SU-DHL-6 (cell line): ENCODE results near the gene EXOC3L1.

Experiments used
- H2AFZ ChIP-seq: fragments of 200-600 bp; sonication (generic); 2 replicates; pipeline ENCODE4 v1.6.1; 2014; ENCODE audit warnings: low read depth, mild to moderate bottlenecking, moderate library complexity, mixed read lengths, antibody characterized with exemption, low read length; ENCODE audit not compliant: severe bottlenecking
- H3F3A ChIP-seq: fragments of 200-600 bp; shearing (Covaris generic); 2 replicates; pipeline ENCODE4 v1.6.0; 2016; ENCODE audit warnings: antibody characterized with exemption, mild to moderate bottlenecking; ENCODE audit not compliant: insufficient read depth
- H3K27ac ChIP-seq: fragments of 200-600 bp; sonication (generic); 2 replicates; pipeline ENCODE4 v1.5.1; 2016; ENCODE audit warnings: low read depth, mild to moderate bottlenecking, low read length, moderate library complexity, mixed read lengths
- H3K27me3 ChIP-seq: fragments of 200-600 bp; sonication (generic), shearing (Covaris generic); 2 replicates; pipeline ENCODE4 v1.6.0; 2014; ENCODE audit warnings: mild to moderate bottlenecking, low read length
- H3K36me3 ChIP-seq: fragments of 200-600 bp; sonication (generic); 2 replicates; pipeline ENCODE4 v1.6.1; 2014; ENCODE audit warnings: mild to moderate bottlenecking, low read length, mixed read lengths
- H3K4me2 ChIP-seq: fragments of 300-600, 200-600 bp; shearing (Covaris generic), sonication (generic); 2 replicates; pipeline ENCODE4 v1.6.0; 2014; ENCODE audit warnings: low read length, low read depth, mild to moderate bottlenecking; ENCODE audit not compliant: poor library complexity, severe bottlenecking
- H3K4me3 ChIP-seq: fragments of 200-600 bp; sonication (generic); 2 replicates; pipeline ENCODE4 v1.5.1; 2014; ENCODE audit warnings: antibody characterized with exemption, low read length, mild to moderate bottlenecking, mixed read lengths; ENCODE audit not compliant: insufficient read depth, poor library complexity, severe bottlenecking
- H3K79me2 ChIP-seq: fragments of 200-600 bp; sonication (generic); 2 replicates; pipeline ENCODE4 v1.6.1; 2014; ENCODE audit warnings: mild to moderate bottlenecking, low read length, moderate library complexity; ENCODE audit not compliant: insufficient read depth
- H3K9ac ChIP-seq: fragments of 200-600 bp; sonication (generic); 2 replicates; pipeline ENCODE4 v1.7.0; 2014; ENCODE audit warnings: mild to moderate bottlenecking, low read length
- H3K9me2 ChIP-seq: fragments of 200-600 bp; sonication (generic); replicated peaks from 2 replicates; pipeline ENCODE4 v1.6.1; 2014; ENCODE audit warnings: low read length; ENCODE audit not compliant: insufficient read depth
- H3K9me3 ChIP-seq: fragments of 200-600 bp; sonication (generic); 2 replicates; pipeline ENCODE4 v1.6.1; 2014; ENCODE audit warnings: low read length, mixed read lengths; ENCODE audit not compliant: insufficient read depth
- H4K20me1 ChIP-seq: fragments of 200-600 bp; sonication (generic); 2 replicates; pipeline ENCODE4 v1.6.1; 2014; ENCODE audit warnings: low read depth, mild to moderate bottlenecking, antibody characterized with exemption, low read length, moderate library complexity, mixed read lengths
- CTCF ChIP-seq: fragments of 200-600 bp; sonication (generic); IDR thresholded peaks from one replicate; pipeline ENCODE4 v1.5.1; 2017; ENCODE audit warnings: antibody characterized with exemption, mild to moderate bottlenecking, low read length, moderate library complexity; ENCODE audit not compliant: insufficient read depth, poor library complexity, severe bottlenecking
- EZH2phosphoT487 ChIP-seq: fragments of 200-600 bp; sonication (generic), shearing (Covaris generic); conservative IDR thresholded peaks from 2 replicates; pipeline ENCODE4 v1.6.1; 2018; ENCODE audit warnings: mild to moderate bottlenecking, antibody characterized with exemption, low read length, moderate library complexity, mixed read lengths

The EXOC3L1 gene

GRCh38 chr16:67227567-67227921 lies 37.6 kb upstream of the EXOC3L1 start:
- no peak overlapping the region for H3K27ac ChIP-seq
- H3K36me3 ChIP-seq = no peaks in the 10 kb centered on the region
- H3K9me2 ChIP-seq = no peaks in the 10 kb centered on the region
- H3K4me3 ChIP-seq = peak overlapping the region; percentile 90
- no peaks in the 10 kb centered on the region for H3K9me3 ChIP-seq
- no peak overlapping the region for H2AFZ ChIP-seq
- H3K27me3 ChIP-seq = no peaks in the 10 kb centered on the region
- H3K79me2 ChIP-seq = peaks cover 11% of the 10 kb centered on the region
- TF ChIP-seq EZH2phosphoT487 = no peak
- no peak for TF ChIP-seq CTCF
- no peaks in the 10 kb centered on the region for H3F3A ChIP-seq
- no peaks in the 10 kb centered on the region for H4K20me1 ChIP-seq
- H3K9ac ChIP-seq = peak overlapping the region; percentile 72
- H3K4me2 ChIP-seq = peak overlapping the region; percentile 98

GRCh38 chr16:67226804-67227566 lies 37.0 kb upstream of the EXOC3L1 start, which contains the start of gene TMEM208:
Gene TMEM208, plus strand, starts transcription at chr16:67227130. Its CDS starts 89 bp downstream, at chr16:67227219.
- H3K27me3 ChIP-seq = no peaks in the 10 kb centered on the region
- TF ChIP-seq CTCF = no peak
- TF ChIP-seq EZH2phosphoT487 = no peak
- peak within 1 kb of the TSS; percentile 97 for H2AFZ ChIP-seq
- no peaks in the 10 kb centered on the region for H3K9me2 ChIP-seq
- no peaks in the 10 kb centered on the region for H3K9me3 ChIP-seq
- peaks cover 11% of the 10 kb centered on the region for H3K79me2 ChIP-seq
- H3K36me3 ChIP-seq = no peaks in the 10 kb centered on the region
- H3K4me3 ChIP-seq = peak within 1 kb of the TSS; percentile 90
- H3K4me2 ChIP-seq = peak within 1 kb of the TSS; percentile 98
- no peaks in the 10 kb centered on the region for H3F3A ChIP-seq
- H3K9ac ChIP-seq = peak within 1 kb of the TSS; percentile 72
- H3K27ac ChIP-seq = peak within 1 kb of the TSS; percentile 29; the same call in 1 of the 2 replicates
- no peaks in the 10 kb centered on the region for H4K20me1 ChIP-seq

- Histone ChIP-seq H3F3A (no peaks in the 10 kb centered on the region), H3K9me2 (no peaks in the 10 kb centered on the region), H3K9me3 (no peaks in the 10 kb centered on the region), H3K9ac (peak overlapping the region; percentile 72), H3K27me3 (no peaks in the 10 kb centered on the region), H3K4me3 (peak overlapping the region; percentile 90), H3K27ac (peak overlapping the region; percentile 29; the same call in 1 of the 2 replicates), H3K4me2 (peak overlapping the region; percentile 98), H2AFZ (peak overlapping the region; percentile 97), H3K36me3 (no peaks in the 10 kb centered on the region), H3K79me2 (peaks cover 11% of the 10 kb centered on the region), H4K20me1 (no peaks in the 10 kb centered on the region)
- TF ChIP-seq EZH2phosphoT487 (no peak), CTCF (no peak)
Observed at GRCh38 chr16:67226295-67226803, 36.4 kb upstream of the EXOC3L1 start.
